Lower leg skin (tissue), 4 donors: ENCODE measurements around the gene SPDL1. TPM values are rescaled to one million over a fixed set of nuclear protein-coding genes. Genes with fewer than 3 reads are reported as not detected.
"Not testable (repeated sequence)": the region's sequence is repeated elsewhere in the genome, so short reads cannot be mapped to it uniquely, and the experiment has no call there.

Source experiments
- DNase-seq, 2 donors: peaks; one replicate each; pipeline ENCODE4 v3.0.0-alpha.2; 2019; ENCODE audit warnings: low spot score in 2 of 2
- H3K4me3 ChIP-seq: fragments of 200-600 bp; sonication (generic); 2 replicates; pipeline ENCODE4 v1.5.1; 2017; ENCODE audit warnings: mild to moderate bottlenecking, low read depth; ENCODE audit not compliant: poor library complexity, severe bottlenecking
- CTCF ChIP-seq, 3 donors: fragments of 450-650 bp; IDR thresholded peaks; one replicate each; pipeline ENCODE4 v1.5.1; 2016; ENCODE audit warnings: antibody characterized with exemption in 3 of 3, mild to moderate bottlenecking in 3 of 3, moderate library complexity in 2 of 3
- POLR2A ChIP-seq, 2 donors: fragments of 450-650 bp; IDR thresholded peaks; one replicate each; pipeline ENCODE4 v1.6.1; 2016 to 2017; ENCODE audit warnings: antibody characterized with exemption in 2 of 2, mild to moderate bottlenecking in 1 of 2, moderate library complexity in 1 of 2
- WGBS, 2 donors: methylation state at CpG; one replicate each; pipeline ENCODE4 v1.1.5; 2018; 5-methylcytosine and 5-hydroxymethylcytosine counted together
- intact Hi-C: fragments of 100-400 bp; cut with DNase I; formaldehyde crosslinking; loops from one replicate; pipeline ENCODE4 v1.15.0; 2023; ENCODE audit warnings: low total_unique reads
- total RNA-seq, 4 donors: library from RNA; depleted of rRNA; stranded (reverse); fragments of >200 nt; gene quantifications; one replicate each; pipeline ENCODE4 v1.1.0, GENCODE V29; 2016

Gene SPDL1
- total RNA-seq, 4 donors from 2014 or later = 3.2 to 12.4 (median 5.2) TPM

GRCh38 chr5:169615561-169615960, 32.0 kb downstream of the SPDL1 start:
- intact Hi-C loops = no loop called here
- DNase-seq = no peak
- TF ChIP-seq POLR2A (IDR thresholded peaks at IDR 0.05) (no peak), CTCF (IDR thresholded peaks at IDR 0.05) (no peak)
- WGBS, 2 donors = 84 to 88% methylated on average over 1 of the region's 1 CpG
- no peak overlapping the region for H3K4me3 ChIP-seq

- intact Hi-C loops, H3K4me3 ChIP-seq, DNase-seq: not testable (repeated sequence)
- 95% methylated on average over 2 of the region's 2 CpGs for WGBS, 2 donors
Measured at GRCh38 chr5:169624307-169624706, 40.7 kb downstream of the SPDL1 start.

- TF ChIP-seq CTCF (IDR thresholded peaks at IDR 0.05) (no peak), POLR2A (IDR thresholded peaks at IDR 0.05) (no peak)
- WGBS, 2 donors = 82 to 93% methylated on average over 1 of the region's 1 CpG
- no peak overlapping the region for H3K4me3 ChIP-seq
- DNase-seq = no peak
- intact Hi-C loops = no loop called here
Measured at GRCh38 chr5:169626779-169627178, 43.2 kb downstream of the SPDL1 start.

- H3K4me3 ChIP-seq = no peak overlapping the region
- TF ChIP-seq POLR2A (IDR thresholded peaks at IDR 0.05) = no peak
- no peak for TF ChIP-seq CTCF (IDR thresholded peaks at IDR 0.05)
- intact Hi-C loops = no loop called here
- no peak for DNase-seq
- 75 to 79% methylated on average over 3 of the region's 3 CpGs for WGBS, 2 donors
Measured at GRCh38 chr5:169627551-169627950, 44.0 kb downstream of the SPDL1 start.

GRCh38 chr5:169628892-169629291, 45.3 kb downstream of the SPDL1 start:
- TF ChIP-seq CTCF (IDR thresholded peaks at IDR 0.05) (no peak), POLR2A (IDR thresholded peaks at IDR 0.05) (no peak)
- no peak overlapping the region for H3K4me3 ChIP-seq
- DNase-seq = no peak
- WGBS, 2 donors = 74% methylated on average over 2 of the region's 2 CpGs
- intact Hi-C loops = no loop called here

- TF ChIP-seq CTCF (IDR thresholded peaks at IDR 0.05) (no peak), POLR2A (IDR thresholded peaks at IDR 0.05) (no peak)
- DNase-seq = no peak
- intact Hi-C loops = no loop called here
- no peak overlapping the region for H3K4me3 ChIP-seq
- 70 to 78% methylated on average over 6 of the region's 6 CpGs for WGBS, 2 donors
Measured at GRCh38 chr5:169629847-169630548, 46.4 kb downstream of the SPDL1 start.
